CD4-positive, alpha-beta T cell treated with Interleukin-6 at 100 ng/mL for 8 hours (primary cell): Measurements from ENCODE around the gene CAMK2A.

ENCODE experiments used
- DNase-seq: peaks from one replicate; pipeline ENCODE4 v3.0.0-alpha.2; 2020; ENCODE audit warnings: mixed read lengths, low spot score

CAMK2A gene

GRCh38 chr5:150289551-150290390, at the start of gene CAMK2A:
Gene CAMK2A, minus strand, starts transcription at chr5:150289773. Its CDS starts 148 bp downstream, at chr5:150289625.
- DNase-seq = no peak

DNA sequence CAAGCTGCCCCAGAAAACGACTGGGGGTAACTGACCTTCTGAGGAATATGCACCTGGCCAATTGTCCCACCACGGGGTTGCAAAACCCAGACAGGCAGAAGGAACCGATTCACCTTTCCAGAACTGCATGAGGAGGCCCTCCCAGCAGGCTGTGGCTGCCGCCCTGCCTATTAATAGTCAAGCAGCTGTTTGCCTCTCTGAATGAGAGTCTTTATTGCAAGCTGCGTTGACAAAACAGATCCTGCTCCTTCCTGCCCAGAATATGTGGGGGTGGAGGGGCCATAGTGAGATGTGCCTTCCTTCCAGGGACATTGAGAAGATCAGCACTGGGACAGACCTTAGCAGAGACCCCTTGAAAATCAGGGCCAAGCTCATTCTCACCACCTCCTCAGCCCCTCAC, 49.6 kb upstream of the CAMK2A start:
- no peak for DNase-seq

DNA sequence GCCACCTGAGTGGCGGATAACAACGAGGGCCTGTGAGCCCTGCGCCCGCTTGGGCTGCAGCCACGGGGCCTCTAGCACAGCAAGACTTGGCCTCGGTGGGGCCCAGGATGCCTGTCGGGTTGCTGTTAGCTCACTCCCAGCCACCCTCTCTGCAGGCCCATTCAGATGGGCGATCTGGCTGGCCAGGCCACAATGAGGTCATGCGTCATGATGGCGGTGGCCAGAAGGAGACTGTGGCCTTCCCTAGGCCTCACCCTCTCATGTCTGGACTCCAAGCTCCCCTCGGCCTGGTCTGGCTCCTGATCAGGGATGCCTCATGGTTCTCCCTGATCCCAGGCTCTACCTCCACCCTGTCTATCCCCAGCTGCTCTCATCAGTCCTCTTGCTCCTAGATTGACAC, 49.0 kb upstream of the CAMK2A start:
- no peak for DNase-seq

- no peak for DNase-seq
Measured at GRCh38 chr5:150335778-150336177, 46.2 kb upstream of the CAMK2A start.

DNA sequence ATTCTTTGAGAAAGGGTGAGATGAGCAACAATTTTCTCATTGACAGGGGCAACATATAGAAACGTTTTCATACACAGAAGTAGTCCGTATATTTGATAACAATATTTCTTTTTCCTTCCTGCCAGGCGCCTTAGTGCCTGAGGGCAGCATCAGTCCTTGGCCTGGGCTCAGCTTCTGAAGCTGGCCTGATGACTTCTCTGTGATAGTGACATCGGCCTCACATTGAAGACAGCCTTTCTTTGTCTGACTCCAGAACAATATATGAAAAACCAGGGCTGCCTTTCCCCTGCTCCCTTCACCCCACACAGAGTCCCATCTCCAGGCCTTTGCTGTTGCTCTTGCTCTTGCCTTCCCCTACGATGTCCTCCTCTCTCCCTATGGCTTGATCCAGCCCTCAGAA, 43.8 kb upstream of the CAMK2A start:
- DNase-seq = no peak

- no peak for DNase-seq
Measured at GRCh38 chr5:150329881-150330876, 40.6 kb upstream of the CAMK2A start.

DNA sequence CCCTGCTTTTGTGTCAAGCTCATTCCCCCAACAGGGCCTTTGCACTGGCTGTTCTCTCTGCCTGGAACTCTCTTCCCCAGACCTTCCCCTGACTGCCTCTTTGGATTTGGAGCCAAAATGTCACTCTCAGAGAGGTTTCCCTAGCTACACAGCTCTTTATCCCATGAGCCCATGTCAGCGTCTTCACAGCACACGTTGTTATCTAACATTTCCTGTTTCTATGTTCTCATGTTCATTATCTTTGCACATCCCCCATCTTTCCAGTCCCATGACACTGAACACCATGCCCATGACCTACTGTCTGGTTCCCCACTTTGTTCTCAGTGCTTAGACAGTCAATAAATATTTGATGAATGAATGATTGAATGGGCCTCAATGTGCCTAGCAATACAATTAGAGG, 39.5 kb upstream of the CAMK2A start:
- DNase-seq = no peak

GRCh38 chr5:150328515-150328914, 38.9 kb upstream of the CAMK2A start:
- DNase-seq = no peak

GRCh38 chr5:150327139-150327538, 37.6 kb upstream of the CAMK2A start:
- DNase-seq = no peak

DNA sequence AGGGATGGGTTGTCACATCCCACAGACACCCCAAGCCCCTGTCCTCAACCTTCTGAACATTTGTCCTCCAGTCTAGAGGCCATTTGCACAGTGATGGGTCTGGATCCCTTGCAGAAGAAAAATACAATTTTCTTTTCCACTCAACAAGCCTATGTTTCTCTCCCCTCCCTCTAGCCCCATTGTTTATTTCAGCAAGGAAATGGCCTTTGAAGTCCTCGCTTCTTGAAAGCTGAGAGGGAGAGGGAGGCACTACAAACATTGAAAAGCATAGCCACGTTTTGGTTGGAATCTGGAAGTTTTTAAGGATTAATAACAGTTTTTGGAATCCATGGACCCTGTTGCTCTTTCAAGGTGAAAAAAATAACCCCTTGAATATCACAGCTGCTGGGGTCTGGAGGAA, 37.1 kb upstream of the CAMK2A start:
- no peak for DNase-seq

- no peak for DNase-seq
Measured at GRCh38 chr5:150325426-150325825, 35.9 kb upstream of the CAMK2A start.

- DNase-seq = no peak
Measured at GRCh38 chr5:150323819-150324218, 34.2 kb upstream of the CAMK2A start.

- DNase-seq = no peak
Measured at GRCh38 chr5:150323092-150323491, 33.5 kb upstream of the CAMK2A start.

DNA sequence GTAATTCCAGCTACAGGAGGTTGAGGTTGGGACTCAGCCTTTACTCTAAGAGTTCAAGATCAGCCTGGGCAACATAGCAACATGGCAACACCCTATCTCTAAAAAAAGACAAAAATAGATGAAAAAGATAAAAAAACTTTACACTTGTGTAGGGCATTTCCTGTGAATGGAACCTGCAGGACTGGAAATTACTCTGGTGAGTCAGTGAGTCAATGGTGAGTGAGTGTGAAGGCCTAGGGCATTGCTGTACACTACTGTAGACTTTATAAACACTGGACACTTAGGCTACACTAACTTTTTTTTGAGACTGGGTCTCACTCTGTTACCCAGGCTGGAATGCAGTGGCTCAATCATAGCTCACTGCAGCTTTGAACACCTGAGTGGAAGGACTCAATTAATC, 32.6 kb upstream of the CAMK2A start:
- no peak for DNase-seq

- DNase-seq = no peak
Measured at GRCh38 chr5:150321784-150322183, 32.2 kb upstream of the CAMK2A start.

GRCh38 chr5:150321211-150321610, 31.6 kb upstream of the CAMK2A start:
- no peak for DNase-seq

DNA sequence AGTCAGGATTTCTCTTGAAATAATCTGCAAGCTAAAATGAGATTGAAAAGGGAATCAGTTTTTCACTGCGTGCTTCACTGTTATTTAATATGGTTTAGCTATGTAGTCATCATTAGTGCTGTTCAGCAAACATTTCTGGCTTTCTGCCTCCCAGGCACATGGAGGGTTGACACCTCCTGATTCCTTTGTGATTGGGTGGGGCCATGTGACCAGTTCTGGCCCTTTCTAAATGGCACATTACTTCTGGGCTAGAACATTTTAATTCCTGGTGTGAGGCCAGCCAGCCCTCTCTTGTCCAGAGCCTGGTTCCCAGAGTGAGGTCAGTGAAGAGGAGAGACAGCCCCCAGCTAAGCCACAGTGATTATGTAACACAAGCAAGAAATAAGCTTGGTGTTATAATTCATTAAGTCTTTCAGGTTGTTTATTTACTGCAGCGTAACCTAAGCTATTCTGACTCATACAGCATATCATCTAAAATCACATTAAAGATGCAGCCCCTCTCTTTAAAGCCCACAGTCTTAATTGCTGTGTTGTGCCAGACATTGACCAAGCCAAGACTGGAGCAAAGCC, 30.6 kb upstream of the CAMK2A start:
- no peak for DNase-seq

DNA sequence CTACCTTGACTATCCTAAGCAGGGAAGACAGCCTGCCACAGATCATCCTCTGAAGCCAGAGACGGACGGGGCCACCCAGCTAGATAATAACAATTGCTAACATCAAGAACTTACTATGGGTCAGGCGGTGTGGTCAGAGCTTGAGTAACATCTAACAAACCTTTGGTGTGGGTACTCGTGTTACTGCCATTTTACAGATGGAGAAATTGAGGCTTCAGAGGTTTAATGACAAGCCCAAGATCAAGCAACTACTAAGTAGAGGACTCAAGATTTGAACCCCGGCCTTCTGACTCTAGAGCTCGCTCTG, 29.9 kb upstream of the CAMK2A start:
- no peak for DNase-seq

DNA sequence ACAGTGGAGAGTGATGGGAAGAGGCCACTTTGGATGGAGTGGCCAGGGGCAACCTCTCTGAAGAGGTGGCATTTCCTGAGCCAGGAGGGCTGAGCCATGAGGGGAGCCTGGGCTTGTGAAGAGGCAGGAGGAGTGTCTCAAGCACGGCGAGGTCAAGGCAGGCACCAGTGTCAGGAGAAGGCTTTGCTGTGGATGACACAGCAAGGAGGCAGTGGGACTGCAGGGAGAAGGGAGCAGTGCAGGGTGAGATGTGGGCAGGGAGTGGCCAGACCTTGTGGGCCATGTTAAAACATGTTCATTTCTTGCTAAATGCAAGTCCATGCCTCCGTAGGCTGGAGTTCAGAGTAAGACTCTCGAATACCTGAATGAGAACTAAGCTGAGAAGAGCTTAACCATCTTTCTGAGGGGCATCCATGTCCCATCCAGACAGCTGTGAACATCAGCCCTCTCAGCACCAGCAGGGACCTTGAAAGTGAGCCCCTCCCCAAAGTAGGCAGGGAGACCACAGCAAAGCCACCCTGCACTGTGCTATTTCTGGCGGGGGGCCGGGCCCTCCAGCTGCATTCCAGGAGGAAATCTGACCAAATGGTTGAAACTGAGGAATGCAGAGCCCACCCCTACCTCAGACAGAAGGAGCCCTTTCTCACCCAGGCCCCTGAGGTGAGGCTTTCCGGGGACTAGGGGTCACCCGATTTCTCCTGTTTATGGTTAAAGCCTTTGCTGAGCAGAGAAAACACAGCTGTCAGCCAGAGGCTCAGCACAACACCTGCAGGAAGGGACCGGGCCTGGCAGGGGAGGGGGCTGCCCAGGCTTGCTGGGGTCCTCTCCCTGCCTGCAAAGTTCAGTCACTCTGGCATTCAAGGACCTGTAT, 29.3 kb upstream of the CAMK2A start:
- DNase-seq = no peak

- DNase-seq = no peak
Measured at GRCh38 chr5:150317048-150318003, 27.8 kb upstream of the CAMK2A start.

GRCh38 chr5:150316320-150316719, 26.7 kb upstream of the CAMK2A start:
- no peak for DNase-seq
